Prostate gland (tissue), 2 donors: ENCODE measurements around the gene TOE1.
A peak's percentile ranks its signal among the peaks of the same experiment; 100 is the strongest.

Source experiments
- CTCF ChIP-seq, 4 experiments: fragments of 200-600 bp in 2 of 4; fragments of 450-650 bp in 2 of 4; sonication (generic) in 2 of 4; IDR thresholded peaks; 1 replicate in 3 of 4; 2 replicates in 1 of 4; pipeline ENCODE4 v1.5.1; 2016 to 2019; ENCODE audit warnings: antibody characterized with exemption in 4 of 4, mild to moderate bottlenecking in 2 of 4, moderate library complexity in 2 of 4
- POLR2A ChIP-seq: fragments of 450-650 bp; IDR thresholded peaks from one replicate; pipeline ENCODE4 v1.6.1; 2016; ENCODE audit warnings: antibody characterized with exemption, mild to moderate bottlenecking
- POLR2AphosphoS5 ChIP-seq: sonication (generic); formaldehyde crosslinking; IDR thresholded peaks from one replicate; pipeline ENCODE4 v1.6.1; 2017; ENCODE audit warnings: antibody characterized with exemption

GRCh38 chr1:45299981-45300668 lies 39.8 kb upstream of the TOE1 start:
- TF ChIP-seq CTCF (IDR thresholded peaks at IDR 0.05) = peak in 3 of 4 experiments; percentile 45 to 69 (median 69)
- no peak for TF ChIP-seq POLR2A
- TF ChIP-seq POLR2AphosphoS5 = no peak
